ENCODE measurements around the gene ATIC. TPM values are rescaled to one million over a fixed set of nuclear protein-coding genes. Genes with fewer than 3 reads are reported as not detected.

Gene ATIC
- total and polyA plus RNA-seq, 5 donors: 43.8 to 63.6 (median 46.2) TPM

DNA sequence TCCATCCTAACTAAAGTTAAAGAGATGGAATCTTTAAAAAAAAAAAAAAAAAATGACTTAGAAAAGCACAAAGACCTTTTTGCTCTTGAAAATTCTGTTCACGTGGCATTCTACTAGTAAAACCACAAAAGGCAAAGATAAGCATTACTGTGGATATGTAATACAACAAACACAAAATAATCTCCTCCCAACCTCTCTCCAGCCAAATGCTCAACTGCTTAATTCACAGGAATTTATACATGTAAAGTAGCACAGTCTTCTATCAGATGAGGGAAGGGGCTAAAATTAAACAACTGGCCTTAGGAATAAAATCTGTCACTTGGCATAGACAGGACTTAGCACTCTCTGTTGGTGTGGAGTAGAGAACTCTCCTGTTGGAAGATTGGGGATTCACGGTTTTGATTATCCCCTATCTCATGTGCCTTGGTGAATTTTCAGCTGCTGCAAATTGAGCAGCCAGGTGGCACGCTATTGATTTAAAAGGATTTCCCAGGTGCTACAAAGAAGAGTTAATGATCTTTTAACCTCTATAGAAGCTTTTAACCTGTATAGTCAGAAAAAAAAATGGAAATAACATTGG, 57.4 kb downstream of the ATIC start:
- H3K4me1 ChIP-seq (ENCODE audit: control insufficient read depth, insufficient read depth, low read length): no peaks in the 10 kb centered on the region
- no peaks in the 10 kb centered on the region for H3K27me3 ChIP-seq (ENCODE audit: control insufficient read depth, insufficient read depth)
- intact Hi-C loops (cut with DNase I): no loop called here
- 66% methylated on average over 3 of the region's 3 CpGs for WGBS
- ATAC-seq (no peak), DNase-seq (no peak)
- H3K4me3 ChIP-seq (ENCODE audit: low read length): no peak overlapping the region
- H3K27ac ChIP-seq (ENCODE audit: low read length): no peak overlapping the region
- H3K9me3 ChIP-seq (ENCODE audit: control insufficient read depth, low read length): no peaks in the 10 kb centered on the region

DNA sequence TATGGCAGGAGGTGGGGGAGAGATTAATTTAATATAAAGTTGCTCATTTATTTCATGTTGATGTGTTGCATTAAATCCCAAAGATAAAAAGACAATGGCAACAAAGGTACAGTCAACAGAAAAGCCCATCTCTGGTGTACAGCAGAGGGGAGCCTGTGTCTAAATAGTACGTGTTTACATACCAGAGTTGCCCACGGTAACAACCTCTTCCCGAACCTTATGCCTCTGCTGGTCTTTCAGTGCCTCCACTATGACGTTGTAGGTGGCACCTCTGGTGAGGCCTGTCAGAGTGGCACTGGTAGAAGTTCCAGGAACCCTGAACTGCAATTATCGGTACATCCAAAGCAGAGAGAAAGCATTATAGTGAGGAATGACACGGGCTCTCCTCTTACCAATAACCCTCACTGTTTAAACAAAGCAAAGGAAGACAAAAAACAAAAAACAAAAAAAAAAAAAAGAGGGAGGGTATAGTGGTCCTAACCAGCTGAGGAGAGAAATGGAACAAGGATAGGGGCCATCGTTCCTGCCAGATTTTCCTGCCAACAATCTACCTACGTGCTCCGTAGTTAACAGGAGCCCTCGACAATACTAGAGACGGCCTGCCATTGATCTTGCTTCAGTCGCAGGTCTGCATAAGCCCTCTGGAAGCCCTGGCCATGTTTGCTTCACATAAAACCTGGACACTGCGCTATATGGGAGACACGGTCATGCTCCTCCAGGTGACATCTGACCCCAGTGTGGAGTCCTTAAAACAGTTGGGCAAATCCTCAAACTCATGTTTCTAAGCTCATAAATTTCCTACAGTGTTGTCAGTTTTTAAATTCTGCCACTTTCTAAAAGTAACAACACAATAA, 58.5 kb downstream of the ATIC start:
- WGBS: 75% methylated on average over 14 of the region's 14 CpGs
- DNase-seq: no peak
- Histone ChIP-seq H3K27ac (ENCODE audit: low read length) (no peak overlapping the region), H3K4me3 (ENCODE audit: low read length) (no peak overlapping the region), H3K27me3 (ENCODE audit: control insufficient read depth, insufficient read depth) (no peaks in the 10 kb centered on the region), H3K9me3 (ENCODE audit: control insufficient read depth, low read length) (no peaks in the 10 kb centered on the region), H3K4me1 (ENCODE audit: control insufficient read depth, insufficient read depth, low read length) (no peaks in the 10 kb centered on the region)
- ATAC-seq: no peak
- intact Hi-C loops (cut with DNase I): no loop called here

DNA sequence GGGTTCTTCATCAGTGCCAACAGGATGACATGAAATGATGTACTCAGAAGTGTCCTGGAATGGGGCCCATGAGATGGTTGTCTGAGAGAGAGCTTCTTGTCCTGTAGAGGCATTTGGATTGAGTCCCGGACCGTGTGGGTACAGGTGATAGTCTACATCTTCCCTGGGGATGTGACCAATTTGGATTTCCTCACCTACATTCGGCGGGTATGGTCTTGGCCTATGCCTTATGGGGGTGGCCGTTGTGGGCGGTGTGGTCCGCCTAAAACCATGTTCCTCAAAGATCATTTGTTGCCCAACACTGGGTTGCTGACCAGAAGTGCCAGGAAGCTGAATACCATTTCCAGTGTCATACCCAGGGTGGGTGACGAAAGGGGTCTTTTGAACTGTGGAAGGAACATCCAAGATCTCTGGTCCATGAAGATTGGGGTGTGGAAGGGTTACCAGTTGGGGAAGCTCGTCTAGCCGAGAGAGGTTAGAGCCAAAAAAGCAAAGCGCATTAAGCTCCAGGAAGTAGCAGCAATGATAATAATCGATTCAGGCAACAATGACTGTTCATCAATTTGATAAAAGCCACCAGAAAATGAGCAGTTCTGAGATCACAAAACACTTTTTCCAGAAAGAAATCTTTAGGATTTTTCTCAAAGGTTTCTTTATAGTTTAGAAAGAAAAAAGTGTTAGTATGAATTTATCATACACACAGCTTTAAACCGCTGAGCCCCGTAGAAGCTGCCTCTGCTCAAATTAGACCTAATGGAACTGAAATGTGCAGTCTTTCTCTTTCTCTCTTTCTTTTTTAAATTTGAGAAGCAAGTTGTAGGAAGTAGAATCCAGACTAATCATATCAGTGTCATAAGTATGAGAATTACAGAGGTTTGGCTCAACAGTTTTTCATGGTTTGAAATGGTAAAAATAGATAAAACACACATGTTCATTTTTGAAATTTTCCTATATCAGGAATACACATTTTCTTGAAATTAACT, 60.3 kb downstream of the ATIC start:
- Histone ChIP-seq H3K27ac (ENCODE audit: low read length) (no peak overlapping the region), H3K4me1 (ENCODE audit: control insufficient read depth, insufficient read depth, low read length) (no peaks in the 10 kb centered on the region), H3K4me3 (ENCODE audit: low read length) (no peak overlapping the region), H3K27me3 (ENCODE audit: control insufficient read depth, insufficient read depth) (no peaks in the 10 kb centered on the region), H3K9me3 (ENCODE audit: control insufficient read depth, low read length) (no peaks in the 10 kb centered on the region)
- DNase-seq (no peak), ATAC-seq (no peak)
- intact Hi-C loops (cut with DNase I): no loop called here
- 82% methylated on average over 14 of the region's 14 CpGs for WGBS

DNA sequence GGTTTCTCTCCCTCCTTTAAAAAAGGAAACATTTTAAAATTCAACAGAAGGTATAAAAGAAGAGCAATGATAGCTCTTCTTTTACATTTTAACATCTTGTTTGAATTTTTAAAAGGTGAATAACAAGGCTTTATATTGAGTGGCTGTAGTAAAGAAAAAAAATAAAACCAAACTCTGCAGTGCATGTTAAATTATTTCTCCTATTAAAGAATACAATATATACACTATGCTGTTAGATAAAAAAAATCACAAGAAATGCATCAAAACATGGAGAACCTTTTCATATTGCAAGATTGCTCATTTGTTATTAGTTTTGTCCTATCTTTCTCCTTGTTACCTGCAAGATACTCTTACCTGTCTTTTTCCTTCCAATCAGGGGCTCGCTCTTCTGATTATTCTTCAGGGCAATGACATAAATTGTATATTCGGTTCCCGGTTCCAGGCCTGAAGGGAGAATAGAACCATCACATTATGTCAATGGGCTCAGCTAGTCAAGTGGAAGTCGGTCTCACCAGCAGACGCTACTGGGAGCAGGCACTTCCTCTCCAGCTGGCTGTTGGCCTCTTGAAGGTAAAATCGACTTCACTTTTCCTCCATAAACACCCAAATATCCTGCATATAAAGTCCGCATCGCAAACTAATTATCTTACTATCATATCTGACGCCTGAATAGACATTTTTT, 61.2 kb downstream of the ATIC start:
- WGBS: 83% methylated on average over 9 of the region's 9 CpGs

DNA sequence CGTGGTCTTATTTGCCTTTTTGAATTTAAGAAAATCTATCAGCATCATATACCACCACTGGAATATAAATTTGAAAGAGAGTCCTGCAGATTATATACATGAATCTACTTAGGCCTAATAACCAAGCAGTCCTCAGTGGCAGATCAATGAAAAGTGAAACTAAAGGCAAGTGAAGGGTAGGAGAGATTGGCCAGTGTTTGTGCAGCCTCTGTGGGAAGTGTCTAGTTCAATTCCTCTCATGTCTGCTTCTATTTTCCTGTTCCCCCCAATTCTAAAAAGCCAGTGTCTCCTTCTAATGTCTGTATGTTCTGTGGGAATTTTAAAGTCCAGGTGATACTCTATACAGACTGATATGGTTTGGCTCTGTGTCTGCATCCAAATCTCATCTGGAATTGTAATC, 62.1 kb downstream of the ATIC start:
- no peaks in the 10 kb centered on the region for H3K4me1 ChIP-seq (ENCODE audit: control insufficient read depth, insufficient read depth, low read length)
- no peaks in the 10 kb centered on the region for H3K9me3 ChIP-seq (ENCODE audit: control insufficient read depth, low read length)
- H3K27ac ChIP-seq (ENCODE audit: low read length): no peak overlapping the region
- DNase-seq (no peak), ATAC-seq (no peak)
- 81% methylated on average over 1 of the region's 1 CpG for WGBS
- H3K4me3 ChIP-seq (ENCODE audit: low read length): no peak overlapping the region
- intact Hi-C loops (cut with DNase I): no loop called here
- no peaks in the 10 kb centered on the region for H3K27me3 ChIP-seq (ENCODE audit: control insufficient read depth, insufficient read depth)

More for the DNA sequence above, 61.2 kb downstream of the ATIC start:
- intact Hi-C loops (cut with DNase I): no loop called here
- Histone ChIP-seq H3K27me3 (ENCODE audit: control insufficient read depth, insufficient read depth) (no peaks in the 10 kb centered on the region), H3K27ac (ENCODE audit: low read length) (no peak overlapping the region), H3K4me3 (ENCODE audit: low read length) (no peak overlapping the region), H3K4me1 (ENCODE audit: control insufficient read depth, insufficient read depth, low read length) (no peaks in the 10 kb centered on the region), H3K9me3 (ENCODE audit: control insufficient read depth, low read length) (no peaks in the 10 kb centered on the region)
- DNase-seq (no peak), ATAC-seq (no peak)

DNA sequence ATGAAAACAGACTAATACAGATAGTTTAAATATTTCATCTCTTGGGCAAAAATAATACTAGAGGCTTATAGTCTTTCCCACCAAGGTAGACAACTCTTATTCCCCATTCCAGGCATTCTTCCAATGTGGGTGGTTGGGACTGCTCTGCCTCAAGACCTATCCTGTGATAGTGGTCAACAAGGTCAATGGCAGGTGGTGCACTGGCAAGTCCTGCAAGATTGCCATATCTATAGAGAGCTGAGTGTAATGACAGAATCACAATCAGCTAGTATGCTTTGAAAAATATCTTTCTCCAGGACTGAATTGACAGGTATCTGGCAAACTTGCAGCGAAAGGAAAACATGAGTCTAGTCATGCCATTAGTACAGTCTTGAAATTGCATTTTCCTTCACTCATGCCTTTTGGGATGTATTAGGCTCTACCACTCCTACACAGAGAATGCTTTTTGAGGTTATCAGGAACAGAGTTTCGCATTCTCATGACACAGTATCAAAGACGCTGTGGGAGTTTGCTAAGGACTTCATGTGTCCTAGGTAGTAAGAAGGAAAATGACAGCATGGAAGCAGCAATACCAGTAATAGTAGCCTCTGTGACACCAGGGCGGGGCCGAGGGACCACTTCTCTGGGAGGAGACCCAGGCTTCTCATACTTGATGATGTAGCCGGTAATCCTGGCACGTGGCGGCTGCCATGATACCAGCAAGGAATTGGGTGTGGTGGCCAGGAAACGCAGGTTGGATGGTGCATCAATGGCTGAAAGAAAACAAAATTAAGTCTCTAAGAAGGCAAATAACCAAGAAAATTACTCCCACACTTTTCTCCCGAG, 63.0 kb downstream of the ATIC start:
- no peaks in the 10 kb centered on the region for H3K27me3 ChIP-seq (ENCODE audit: control insufficient read depth, insufficient read depth)
- 93% methylated on average over 10 of the region's 10 CpGs for WGBS
- intact Hi-C loops (cut with DNase I): no loop called here
- no peak overlapping the region for H3K4me3 ChIP-seq (ENCODE audit: low read length)
- H3K9me3 ChIP-seq (ENCODE audit: control insufficient read depth, low read length): no peaks in the 10 kb centered on the region
- no peaks in the 10 kb centered on the region for H3K4me1 ChIP-seq (ENCODE audit: control insufficient read depth, insufficient read depth, low read length)
- ATAC-seq: no peak
- no peak for DNase-seq
- H3K27ac ChIP-seq (ENCODE audit: low read length): no peak overlapping the region

DNA sequence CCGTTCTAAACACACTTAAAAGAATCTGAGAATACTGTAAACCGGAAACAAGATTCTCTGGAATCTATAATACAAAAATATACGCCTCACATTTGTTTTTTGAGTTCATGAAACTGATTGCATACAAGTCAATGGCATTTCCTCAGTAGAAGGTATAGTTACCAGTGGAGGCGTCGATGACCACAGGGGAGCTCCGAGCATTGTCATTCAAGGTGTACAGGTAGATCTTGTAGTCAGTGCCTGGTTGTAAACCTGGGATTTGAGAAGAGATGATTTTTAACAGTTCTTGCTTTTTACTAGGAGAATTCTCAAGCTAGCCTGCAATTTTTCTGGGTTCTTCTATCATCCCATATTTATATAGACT, 63.6 kb downstream of the ATIC start:
- no peaks in the 10 kb centered on the region for H3K9me3 ChIP-seq (ENCODE audit: control insufficient read depth, low read length)
- DNase-seq (no peak), ATAC-seq (no peak)
- intact Hi-C loops (cut with DNase I): no loop called here
- no peaks in the 10 kb centered on the region for H3K4me1 ChIP-seq (ENCODE audit: control insufficient read depth, insufficient read depth, low read length)
- WGBS: 95% methylated on average over 6 of the region's 6 CpGs
- H3K4me3 ChIP-seq (ENCODE audit: low read length): no peak overlapping the region
- H3K27ac ChIP-seq (ENCODE audit: low read length): no peak overlapping the region
- no peaks in the 10 kb centered on the region for H3K27me3 ChIP-seq (ENCODE audit: control insufficient read depth, insufficient read depth)

DNA sequence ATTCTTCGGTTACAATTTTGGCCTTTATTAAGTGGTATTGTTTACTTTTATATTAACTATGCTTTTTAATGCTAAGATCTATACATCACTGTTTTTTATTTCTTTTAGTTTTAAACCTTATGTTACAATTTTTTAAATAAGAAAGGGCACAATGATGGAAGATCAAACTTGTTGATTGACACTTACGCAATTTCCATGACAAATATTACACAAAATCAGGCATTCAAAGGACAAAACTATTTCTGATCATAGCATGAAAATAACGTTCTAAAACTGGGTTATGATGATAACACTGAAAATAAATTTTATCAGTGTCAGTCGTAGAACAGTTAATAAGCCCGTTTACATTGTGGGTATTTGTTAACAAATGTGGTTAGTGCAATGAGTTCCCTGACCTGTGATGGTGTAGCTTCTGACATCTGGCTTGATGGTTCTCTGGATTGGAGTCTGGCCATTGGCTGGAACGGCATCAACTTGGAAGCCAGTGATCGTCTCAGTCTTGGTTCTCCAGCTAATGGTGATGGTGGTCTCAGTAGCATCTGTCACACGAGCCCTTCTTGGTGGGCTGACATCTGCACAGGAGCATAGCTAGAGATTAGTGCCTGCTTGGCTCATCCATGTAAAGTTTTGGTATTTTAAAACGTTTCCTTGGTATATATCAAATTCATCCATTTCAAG, 64.4 kb downstream of the ATIC start:
- DNase-seq (no peak), ATAC-seq (no peak)
- 79% methylated on average over 9 of the region's 9 CpGs for WGBS
- Histone ChIP-seq H3K4me3 (ENCODE audit: low read length) (no peak overlapping the region), H3K4me1 (ENCODE audit: control insufficient read depth, insufficient read depth, low read length) (no peaks in the 10 kb centered on the region), H3K27ac (ENCODE audit: low read length) (no peak overlapping the region), H3K9me3 (ENCODE audit: control insufficient read depth, low read length) (no peaks in the 10 kb centered on the region), H3K27me3 (ENCODE audit: control insufficient read depth, insufficient read depth) (no peaks in the 10 kb centered on the region)
- intact Hi-C loops (cut with DNase I): no loop called here

DNA sequence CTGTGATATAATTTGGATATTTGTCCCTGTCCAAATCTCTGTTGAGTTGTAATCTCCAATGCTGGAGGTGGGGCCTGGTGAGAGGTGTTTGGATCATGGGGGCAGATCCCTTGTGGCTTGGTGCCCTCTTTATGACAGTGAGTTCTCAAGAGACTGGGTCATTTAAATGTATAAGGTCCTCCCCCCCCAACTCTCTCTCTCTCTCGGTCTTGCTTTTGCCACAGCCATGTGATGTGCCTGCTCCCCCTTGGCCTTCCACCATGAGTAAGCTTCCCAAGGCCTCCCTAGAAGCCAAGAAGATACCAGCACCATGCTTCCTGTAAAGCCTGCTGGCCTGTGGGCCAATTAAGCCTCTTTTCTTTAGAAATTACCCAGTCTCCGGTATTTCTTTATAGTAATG, 65.4 kb downstream of the ATIC start:
- no peaks in the 10 kb centered on the region for H3K9me3 ChIP-seq (ENCODE audit: control insufficient read depth, low read length)
- no peaks in the 10 kb centered on the region for H3K4me1 ChIP-seq (ENCODE audit: control insufficient read depth, insufficient read depth, low read length)
- 88% methylated on average over 2 of the region's 2 CpGs for WGBS
- intact Hi-C loops (cut with DNase I): no loop called here
- H3K27me3 ChIP-seq (ENCODE audit: control insufficient read depth, insufficient read depth): no peaks in the 10 kb centered on the region
- no peak overlapping the region for H3K4me3 ChIP-seq (ENCODE audit: low read length)
- DNase-seq (no peak), ATAC-seq (no peak)
- no peak overlapping the region for H3K27ac ChIP-seq (ENCODE audit: low read length)

DNA sequence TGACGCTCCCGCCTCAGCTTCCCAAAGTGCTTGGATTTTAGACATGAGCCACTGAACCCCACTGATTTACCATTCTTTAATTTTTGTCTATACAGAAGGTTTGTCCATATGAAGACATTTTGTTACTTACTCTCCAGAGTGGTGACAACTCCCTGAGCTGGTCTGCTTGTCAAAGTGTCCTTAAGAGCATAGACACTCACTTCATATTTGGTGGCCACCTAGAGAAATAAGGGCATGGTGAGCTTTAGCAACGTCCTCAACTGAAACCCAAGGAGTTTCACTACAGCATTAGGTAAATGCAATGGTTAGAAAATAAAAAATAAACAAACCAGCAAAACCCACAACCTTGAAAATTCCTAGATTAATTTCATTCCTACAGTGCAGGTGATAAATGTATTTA, 66.2 kb downstream of the ATIC start:
- DNase-seq: no peak
- H3K27ac ChIP-seq (ENCODE audit: low read length): no peak overlapping the region
- H3K27me3 ChIP-seq (ENCODE audit: control insufficient read depth, insufficient read depth): no peaks in the 10 kb centered on the region
- 93% methylated on average over 3 of the region's 3 CpGs for WGBS
- H3K4me1 ChIP-seq (ENCODE audit: control insufficient read depth, insufficient read depth, low read length): no peaks in the 10 kb centered on the region
- intact Hi-C loops (cut with DNase I): no loop called here
- no peak for ATAC-seq
- no peak overlapping the region for H3K4me3 ChIP-seq (ENCODE audit: low read length)
- no peaks in the 10 kb centered on the region for H3K9me3 ChIP-seq (ENCODE audit: control insufficient read depth, low read length)
